NCI-H1694 (cell line): Measurements from ENCODE around the gene NELFA.
"Not testable (repeated sequence)": the region's sequence is repeated elsewhere in the genome, so short reads cannot be mapped to it uniquely, and the experiment has no call there.

Experiments
- DNase-seq: peaks from one replicate; lab custom pipeline; 2025; lab: John Stamatoyannopoulos, UW

The NELFA gene

DNA sequence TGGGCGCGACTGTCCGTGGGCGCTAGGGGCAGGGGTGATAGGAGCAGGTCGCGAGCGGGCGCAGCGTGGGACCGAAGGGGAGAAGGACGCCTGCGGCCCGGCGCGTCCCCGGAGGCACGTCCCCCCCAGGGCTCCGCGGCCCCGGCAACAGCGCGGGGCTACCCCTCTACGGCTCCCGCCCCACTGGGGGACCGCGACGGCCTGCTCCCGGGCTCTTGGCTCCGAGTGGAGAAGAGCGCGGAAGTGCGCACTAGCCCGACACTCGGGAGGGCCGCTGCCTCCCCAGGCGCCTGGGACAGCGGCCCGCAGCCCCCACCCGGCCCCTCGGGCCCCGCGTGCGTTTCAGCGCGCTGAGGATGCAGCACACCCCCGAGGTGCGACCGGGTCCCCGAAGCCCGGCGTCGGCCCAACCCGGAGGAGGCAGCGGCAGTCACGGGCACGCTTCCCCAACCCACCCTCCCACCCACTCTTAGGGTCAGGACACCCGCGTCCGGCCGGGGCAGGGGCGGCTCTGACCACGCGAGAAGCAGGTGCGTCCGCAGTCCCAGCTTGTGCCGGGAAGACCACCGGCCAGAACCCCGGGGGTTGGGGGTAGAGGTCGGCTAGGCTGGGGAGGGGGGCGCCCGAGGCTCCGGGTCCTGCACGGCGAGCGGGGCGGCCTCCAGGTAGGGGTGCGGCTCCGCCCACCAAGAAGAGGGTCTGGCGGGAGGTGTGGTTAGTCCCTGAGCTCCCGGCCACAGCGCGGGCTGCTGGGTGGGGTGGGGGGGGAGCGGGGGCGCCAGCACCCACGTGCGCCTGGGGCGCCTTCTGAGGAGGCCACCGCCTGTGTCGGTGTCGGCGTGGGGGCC, 31.8 kb upstream of the NELFA start:
- no peak for DNase-seq

GRCh38 chr4:2036866-2037265, 28.1 kb upstream of the NELFA start:
- no peak for DNase-seq

DNA sequence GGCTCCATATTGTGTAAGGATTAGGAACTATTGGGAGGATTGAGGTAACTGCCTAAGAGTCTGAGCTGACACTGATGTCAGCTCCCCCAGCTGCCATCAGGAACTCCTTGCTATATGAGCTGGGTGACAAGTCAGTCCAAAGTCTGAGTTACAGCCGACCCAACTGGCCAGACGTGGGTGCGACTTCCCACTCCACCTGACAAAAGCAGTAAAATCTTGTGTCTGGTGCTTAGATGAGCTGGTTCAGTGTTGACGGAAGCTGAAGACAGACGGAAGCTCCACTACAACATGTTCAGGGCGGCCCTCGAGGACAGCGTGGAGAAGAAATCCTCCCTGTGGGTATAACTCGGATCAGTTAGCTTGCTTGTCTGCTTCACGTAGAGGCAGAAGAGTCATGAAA, 27.6 kb upstream of the NELFA start:
- DNase-seq, result no peak

DNA sequence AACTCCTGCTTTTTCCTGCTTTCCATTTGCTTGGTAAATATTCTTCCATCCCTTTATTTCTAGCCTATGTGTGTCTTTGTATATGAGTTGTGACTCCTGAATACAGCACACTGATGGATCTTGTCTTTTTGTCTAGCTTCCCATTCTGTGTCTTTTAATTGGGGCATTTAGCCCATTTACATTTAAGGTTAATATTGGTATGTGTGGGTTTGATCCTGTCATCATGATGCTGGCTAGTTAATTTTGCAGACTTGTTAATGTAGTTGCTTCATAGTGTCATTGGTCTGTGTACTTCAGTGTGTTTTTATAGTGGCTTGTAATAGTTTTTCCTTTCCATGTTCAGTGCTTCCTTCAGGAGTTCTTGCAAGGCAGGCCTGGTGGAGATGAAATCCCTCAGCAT, 22.4 kb upstream of the NELFA start:
- not testable (repeated sequence) for DNase-seq

- not testable (repeated sequence) for DNase-seq
Measured at GRCh38 chr4:2027120-2027519, 18.3 kb upstream of the NELFA start.

DNA sequence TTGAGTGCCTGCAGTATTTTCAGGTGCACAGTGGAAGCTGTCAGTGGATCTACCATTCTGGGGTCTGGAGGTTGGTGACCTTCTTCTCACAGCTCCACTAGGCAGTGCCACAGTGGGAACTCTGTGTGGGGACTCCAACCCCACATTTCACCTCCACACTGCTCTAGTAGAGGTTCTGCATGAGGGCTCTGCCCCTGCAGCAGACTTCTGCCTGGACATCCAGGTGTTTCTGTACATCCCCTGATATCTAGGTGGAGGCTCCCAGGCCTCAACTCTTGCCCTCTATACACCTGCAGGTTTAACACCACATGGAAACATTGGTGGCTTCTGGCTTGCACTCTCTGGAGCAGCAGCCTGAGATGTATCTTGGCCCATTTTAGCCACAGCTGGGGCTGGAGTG, 17.0 kb upstream of the NELFA start:
- no peak for DNase-seq

DNA sequence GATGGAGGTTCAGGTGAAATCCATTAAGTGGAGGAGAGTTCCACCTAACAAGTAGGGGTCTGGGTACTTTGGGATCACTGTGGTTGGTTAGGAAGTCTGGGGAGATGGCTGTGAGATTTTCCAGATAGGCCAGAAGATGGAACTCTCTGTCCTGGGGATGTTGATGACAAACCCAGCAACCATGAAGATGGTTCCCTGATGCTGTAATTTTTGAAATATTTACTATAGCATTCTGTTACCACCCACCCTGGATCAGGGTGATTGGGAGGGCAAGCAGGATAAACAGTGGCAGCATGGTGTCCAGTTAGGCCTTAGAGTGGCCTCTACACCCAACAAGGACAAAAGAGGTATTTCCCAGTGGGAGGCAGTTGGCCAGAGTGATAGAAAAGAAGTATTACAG, 15.9 kb upstream of the NELFA start:
- no peak for DNase-seq

GRCh38 chr4:2021358-2022018, 12.7 kb upstream of the NELFA start:
- not testable (repeated sequence) for DNase-seq

- DNase-seq, result no peak
Measured at GRCh38 chr4:2015008-2015407, 6.2 kb upstream of the NELFA start.

DNA sequence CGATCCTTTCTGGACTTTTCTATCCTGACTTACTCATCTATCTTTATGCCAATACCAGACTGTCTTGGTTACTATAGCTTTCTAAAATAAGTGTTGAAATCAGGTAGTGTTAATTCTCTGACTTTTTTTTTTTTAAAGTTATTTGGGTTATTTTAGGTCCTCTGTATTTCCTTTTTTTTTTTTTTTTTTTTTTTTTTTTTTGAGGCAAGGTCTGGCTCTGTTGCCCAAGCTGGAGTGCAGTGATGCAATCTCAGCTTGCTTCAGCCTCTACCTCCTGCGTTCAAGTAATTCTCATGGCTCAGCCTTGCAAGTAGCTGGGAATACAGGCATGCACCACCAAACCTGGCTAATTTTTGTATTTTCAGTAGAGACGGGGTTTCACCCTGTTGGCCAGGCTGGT, 2.8 kb upstream of the NELFA start:
- no peak for DNase-seq

DNA sequence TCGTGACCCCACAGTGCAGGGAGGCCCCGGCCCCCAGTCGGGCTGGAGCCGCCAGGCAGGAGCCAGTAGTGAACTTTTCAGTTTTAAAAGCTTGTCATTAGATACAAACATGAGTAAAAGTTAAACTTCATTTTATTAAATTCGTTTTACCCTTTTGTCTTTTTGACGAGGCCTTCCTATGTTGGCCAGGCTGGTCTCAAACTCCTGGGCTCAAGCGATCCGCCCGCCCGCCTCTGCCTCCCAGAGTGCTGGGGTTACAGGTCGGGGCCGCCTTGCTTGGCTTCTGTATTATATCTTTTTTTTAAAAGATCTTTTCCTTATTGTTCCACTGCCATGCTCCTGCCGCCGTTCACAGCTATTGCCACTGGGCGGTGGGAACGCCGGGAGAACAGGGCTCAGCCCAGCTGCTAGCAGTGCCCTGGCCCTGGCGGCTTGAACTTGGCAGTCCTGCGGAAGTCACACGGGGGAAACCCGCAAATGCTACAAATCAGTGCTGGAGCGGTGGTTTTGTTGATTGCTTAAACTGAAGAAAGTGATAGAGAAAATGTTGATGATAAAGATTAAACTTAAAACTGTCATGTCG, 968 bp upstream of the NELFA start:
- DNase-seq, result peak; percentile 18

- DNase-seq, result no peak
Measured at GRCh38 chr4:2008671-2008920, 178 bp downstream of the NELFA start.

- DNase-seq, result no peak
Measured at GRCh38 chr4:2007804-2008670, 737 bp downstream of the NELFA start.

DNA sequence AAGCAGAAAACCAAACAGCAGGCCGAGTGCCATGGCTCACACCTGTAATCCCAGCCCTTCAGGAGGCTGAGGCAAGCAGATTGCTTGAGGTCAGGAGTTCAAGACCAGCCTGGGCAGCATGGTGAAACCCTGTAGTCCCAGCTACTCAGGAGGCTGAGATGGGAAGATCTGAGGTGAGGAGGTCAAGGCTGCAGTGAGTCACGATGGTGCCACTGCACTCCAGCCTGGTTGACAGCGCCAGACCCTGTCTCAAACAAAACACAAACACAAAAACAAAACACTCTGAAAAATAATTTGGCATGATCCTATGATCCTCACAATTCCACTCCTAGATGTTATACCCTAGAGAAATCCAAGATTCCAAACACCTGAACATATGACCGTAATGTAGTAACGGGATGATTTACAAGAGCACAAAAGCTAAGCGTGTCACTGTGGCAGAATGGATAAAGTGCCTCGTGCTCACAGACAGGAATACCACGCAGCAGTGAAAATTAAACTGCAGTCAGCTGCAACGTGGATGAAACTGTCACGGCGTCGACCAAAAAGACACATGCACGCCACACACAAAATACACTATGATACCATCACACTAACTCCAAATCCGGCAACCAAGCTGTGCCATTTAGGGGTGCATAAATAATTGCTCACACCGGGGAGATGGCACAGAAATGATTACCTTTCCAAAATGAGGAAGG, 1.7 kb downstream of the NELFA start:
- no peak for DNase-seq

- DNase-seq, result no peak
Measured at GRCh38 chr4:2006367-2006766, 2.4 kb downstream of the NELFA start.

DNA sequence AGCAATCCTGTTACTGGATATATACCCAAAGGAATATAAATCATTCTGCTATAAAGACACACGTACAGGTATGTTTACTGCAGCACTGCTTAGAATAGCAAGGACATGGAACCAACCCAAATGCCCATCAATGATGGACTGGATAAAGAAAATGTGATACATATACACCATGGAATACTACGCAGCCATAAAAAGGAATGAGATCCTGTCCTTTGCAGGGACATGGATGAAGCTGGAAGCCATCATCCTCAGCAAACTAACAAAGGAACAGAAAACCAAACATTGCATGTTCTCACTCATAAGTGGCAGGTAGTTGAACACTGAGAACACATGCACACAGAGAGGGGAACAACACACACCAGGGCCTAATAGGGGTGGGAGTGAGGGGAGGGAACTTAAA, 5.4 kb downstream of the NELFA start:
- not testable (repeated sequence) for DNase-seq

DNA sequence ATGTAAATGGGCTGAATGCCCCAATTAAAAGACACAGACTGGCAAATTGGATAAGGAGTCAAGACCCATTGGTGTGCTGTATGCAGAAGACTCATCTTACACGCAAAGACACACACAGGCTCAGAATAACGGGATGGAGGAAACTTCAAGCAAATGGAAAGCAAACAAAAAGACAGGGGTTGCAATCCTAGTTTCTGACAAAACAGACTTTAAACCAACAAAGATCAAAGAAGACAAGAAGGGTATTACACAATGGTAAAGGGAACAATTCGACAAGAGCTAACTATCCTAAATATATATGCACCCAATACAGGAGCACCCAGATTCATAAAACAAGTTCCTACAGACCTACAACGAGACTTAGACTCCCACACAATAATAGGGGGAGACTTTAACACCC, 9.5 kb downstream of the NELFA start:
- not testable (repeated sequence) for DNase-seq

DNA sequence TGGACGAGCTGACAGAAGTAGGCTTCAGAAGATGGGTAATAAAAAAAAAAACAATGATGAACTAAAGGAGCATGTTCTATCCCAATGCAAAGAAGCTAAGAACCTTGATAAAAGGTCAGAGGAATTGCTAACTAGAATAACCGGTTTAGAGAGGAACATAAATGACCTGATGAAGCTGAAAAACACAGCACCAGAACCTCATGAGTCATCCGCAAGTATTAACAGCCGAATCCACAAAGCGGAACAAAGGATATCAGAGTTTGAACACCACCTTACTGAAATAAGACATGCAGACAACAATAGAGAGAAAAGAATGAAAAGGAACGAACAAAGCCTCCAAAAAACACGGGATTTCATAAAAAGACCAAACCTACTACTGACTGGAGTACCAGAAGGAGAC, 10.5 kb downstream of the NELFA start:
- no peak for DNase-seq

- DNase-seq, result no peak
Measured at GRCh38 chr4:1997712-1998111, 11.1 kb downstream of the NELFA start.

DNA sequence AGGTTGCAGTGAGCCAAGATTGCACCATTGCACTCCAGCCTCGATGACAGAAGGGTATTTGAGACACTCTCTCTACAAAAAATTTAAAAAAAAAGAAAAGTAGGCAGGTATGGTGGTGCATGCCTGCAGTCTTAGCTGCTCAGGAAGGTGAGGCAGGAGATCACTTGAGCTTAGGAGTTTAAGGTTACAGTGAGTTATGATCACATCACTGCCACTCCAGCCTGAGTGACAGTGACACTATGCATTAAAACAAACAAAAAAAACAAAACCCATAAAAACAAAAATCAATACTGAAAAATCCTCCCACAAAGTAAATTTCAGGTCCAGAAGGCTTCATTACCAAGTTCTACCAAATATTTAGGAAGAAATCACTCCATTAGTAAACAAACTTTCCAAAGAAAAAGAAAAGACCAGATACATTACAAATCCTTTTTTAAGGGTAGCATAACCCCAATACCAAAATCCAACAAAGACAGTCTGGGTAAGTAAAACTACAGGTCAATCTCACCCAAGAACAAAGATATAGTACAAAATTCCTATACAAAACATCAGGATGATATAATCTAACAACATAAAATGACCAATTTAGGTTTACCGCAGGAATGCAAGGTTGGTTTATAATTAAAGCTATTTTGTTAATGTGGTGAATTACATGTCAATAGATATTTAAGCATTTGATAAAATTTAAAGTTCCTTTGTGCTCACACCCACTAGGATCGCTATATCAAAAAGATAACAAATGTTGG, 11.7 kb downstream of the NELFA start:
- no peak for DNase-seq

DNA sequence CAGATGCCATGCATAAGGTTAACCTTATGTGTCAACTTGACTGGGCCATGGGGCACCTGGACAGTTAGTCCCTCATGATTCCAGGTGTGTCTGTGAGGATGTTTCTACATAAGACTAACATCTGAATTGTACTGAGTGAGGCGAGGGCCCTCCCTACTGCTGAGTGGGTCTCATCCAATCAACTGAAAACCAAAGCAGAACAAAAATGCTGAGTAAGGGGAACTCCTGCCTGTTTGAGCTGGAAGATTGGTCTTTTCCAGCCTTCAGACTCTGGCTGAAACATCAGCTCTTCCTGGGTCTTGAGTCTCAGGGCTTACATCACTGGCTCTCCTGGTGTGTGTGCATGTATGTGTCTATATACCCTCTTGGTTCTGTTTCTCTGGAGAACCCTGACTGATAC, 13.8 kb downstream of the NELFA start:
- DNase-seq, result no peak
